Keratinocyte (primary cell): ENCODE data around the gene SLC25A13. TPM values are rescaled to one million over a fixed set of nuclear protein-coding genes. Genes with fewer than 3 reads are reported as not detected.

ENCODE experiments used
- DNase-seq: peaks from one replicate; pipeline ENCODE4 v3.0.0-alpha.2; 2011; ENCODE audit warnings: low read depth, missing footprints, low spot score
- FAIRE-seq: peaks from 2 replicates; lab custom pipeline; 2011; peaks lifted over from hg19 to GRCh38; lab: Jason Lieb, UNC
- H2AFZ ChIP-seq: 2 replicates; pipeline ENCODE4 v1.6.0; 2012; ENCODE audit warnings: low read length, control low read depth, inconsistent platforms; ENCODE audit not compliant: control insufficient read depth
- H3K27ac ChIP-seq: 2 replicates; pipeline ENCODE4 v1.5.1; 2011; ENCODE audit warnings: low read length; ENCODE audit not compliant: control insufficient read depth, insufficient read depth
- H3K27me3 ChIP-seq: 3 replicates; pipeline ENCODE4 v1.6.0; 2011; ENCODE audit warnings: low read length; ENCODE audit not compliant: control insufficient read depth, insufficient read depth; ENCODE audit errors: extremely low read depth
- H3K36me3 ChIP-seq, 2 experiments: 2 replicates in 1 of 2; 3 replicates in 1 of 2; pipeline ENCODE4 v1.5.1; 2011; ENCODE audit warnings: low read length in 2 of 2, mild to moderate bottlenecking in 1 of 2; ENCODE audit not compliant: control insufficient read depth in 2 of 2, insufficient read depth in 2 of 2; ENCODE audit errors: extremely low read depth in 1 of 2
- H3K4me1 ChIP-seq: 3 replicates; pipeline ENCODE4 v1.5.1; 2011; ENCODE audit warnings: low read length; ENCODE audit not compliant: control insufficient read depth, insufficient read depth; ENCODE audit errors: extremely low read depth
- H3K4me2 ChIP-seq: 3 replicates; pipeline ENCODE4 v1.6.0; 2011; ENCODE audit warnings: low read depth, low read length; ENCODE audit not compliant: control insufficient read depth, insufficient read depth; ENCODE audit errors: extremely low read depth
- H3K4me3 ChIP-seq, 3 experiments: fragments of 200-600 bp in 1 of 3; sonication (generic) in 1 of 3; 2 replicates in 2 of 3; 3 replicates in 1 of 3; pipeline ENCODE4 v1.5.1; 2011 to 2016; ENCODE audit warnings: low read length in 3 of 3, mild to moderate bottlenecking in 3 of 3, control low read depth in 2 of 3, inconsistent platforms in 1 of 3, low read depth in 1 of 3, mixed read lengths in 1 of 3, mixed run types in 1 of 3, moderate library complexity in 1 of 3; ENCODE audit not compliant: control insufficient read depth in 2 of 3, insufficient read depth in 2 of 3; ENCODE audit errors: extremely low read depth in 1 of 3
- H3K79me2 ChIP-seq: 2 replicates; pipeline ENCODE4 v1.6.0; 2012; ENCODE audit warnings: low read length; ENCODE audit not compliant: control insufficient read depth, insufficient read depth
- H3K9ac ChIP-seq: 3 replicates; pipeline ENCODE4 v1.6.0; 2011; ENCODE audit warnings: low read length; ENCODE audit not compliant: control insufficient read depth, insufficient read depth; ENCODE audit errors: extremely low read depth
- H3K9me1 ChIP-seq: 3 replicates; pipeline ENCODE4 v1.6.0; 2011; ENCODE audit warnings: low read length; ENCODE audit not compliant: control insufficient read depth, insufficient read depth; ENCODE audit errors: extremely low read depth
- H3K9me3 ChIP-seq: 2 replicates; pipeline ENCODE4 v1.5.1; 2012; ENCODE audit warnings: low read depth, low read length; ENCODE audit not compliant: control insufficient read depth
- H4K20me1 ChIP-seq: 3 replicates; pipeline ENCODE4 v1.6.0; 2011; ENCODE audit warnings: low read length; ENCODE audit not compliant: control insufficient read depth, insufficient read depth; ENCODE audit errors: extremely low read depth
- EZH2 ChIP-seq: IDR thresholded peaks from one replicate; pipeline ENCODE4 v1.6.1; 2012; ENCODE audit warnings: inconsistent platforms, mild to moderate bottlenecking, low read length, moderate library complexity
- dilution Hi-C: fragments of 300-500 bp; cut with MboI; formaldehyde crosslinking; loops from one replicate; pipeline ENCODE4 v1.7.0; 2020; ENCODE audit warnings: low sequenced_read_pairs; ENCODE audit not compliant: extremely low pct_ligation_motif_present
- polyA plus RNA-seq, 5 experiments: library from polyadenylated mRNA; depleted of rRNA in 3 of 5; stranded (reverse) in 3 of 5; stranded (forward) in 1 of 5; unstranded in 1 of 5; fragments of >200 nt; gene quantifications; 1 replicate in 1 of 5; 2 replicates in 3 of 5; 3 replicates in 1 of 5; pipeline versions ENCODE4 v1.2.1 to v1.2.3, GENCODE V29; 2011 to 2012; ENCODE audit warnings: missing spikeins in 2 of 5, low read depth in 1 of 5, low replicate concordance in 1 of 5
- TF ChIP-seq, protein P1 (sequence below), 3 experiments: IDR thresholded peaks in 1 of 3; conservative IDR thresholded peaks in 1 of 3; optimal IDR thresholded peaks in 1 of 3; 2 replicates in 2 of 3; 3 replicates in 1 of 3; pipeline versions ENCODE3 to v1.5.1; 2011; ENCODE audit warnings: low read length in 3 of 3, mild to moderate bottlenecking in 3 of 3, moderate library complexity in 2 of 3, control low read depth in 1 of 3, inconsistent platforms in 1 of 3; ENCODE audit not compliant: insufficient read depth in 2 of 3; ENCODE audit errors: extremely low read depth in 1 of 3

The SLC25A13 gene
- polyA plus RNA-seq, 1 donor (not counting 4 experiments of a cell fraction or from before 2014, with no cell fraction given) = 29.4 TPM

DNA sequence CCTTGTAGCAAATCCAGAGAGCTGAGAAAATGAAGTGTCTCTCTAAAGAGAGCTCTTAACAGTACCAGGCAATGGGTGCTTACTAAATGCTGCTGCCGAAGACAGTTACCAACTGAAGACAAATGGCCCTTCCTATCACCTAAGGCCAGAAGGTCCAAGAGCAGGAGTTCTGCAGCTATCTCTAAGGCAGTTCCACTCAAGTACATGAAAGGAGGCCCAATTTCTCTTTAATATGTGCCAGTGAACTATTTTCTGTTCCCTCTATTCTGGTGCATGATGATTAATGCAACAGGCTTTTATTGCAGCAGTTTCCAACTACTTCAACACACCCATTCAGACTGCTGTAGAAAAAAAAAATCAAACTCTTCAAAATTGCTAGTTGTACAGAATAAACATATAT lies 122.5 kb downstream of the SLC25A13 start:
- no peak overlapping the region for H2AFZ ChIP-seq
- no peaks in the 10 kb centered on the region for H3K27me3 ChIP-seq
- no peak overlapping the region for H3K4me2 ChIP-seq
- no peaks in the 10 kb centered on the region for H3K79me2 ChIP-seq
- TF ChIP-seq EZH2 = no peak
- TF ChIP-seq, protein P1, sequence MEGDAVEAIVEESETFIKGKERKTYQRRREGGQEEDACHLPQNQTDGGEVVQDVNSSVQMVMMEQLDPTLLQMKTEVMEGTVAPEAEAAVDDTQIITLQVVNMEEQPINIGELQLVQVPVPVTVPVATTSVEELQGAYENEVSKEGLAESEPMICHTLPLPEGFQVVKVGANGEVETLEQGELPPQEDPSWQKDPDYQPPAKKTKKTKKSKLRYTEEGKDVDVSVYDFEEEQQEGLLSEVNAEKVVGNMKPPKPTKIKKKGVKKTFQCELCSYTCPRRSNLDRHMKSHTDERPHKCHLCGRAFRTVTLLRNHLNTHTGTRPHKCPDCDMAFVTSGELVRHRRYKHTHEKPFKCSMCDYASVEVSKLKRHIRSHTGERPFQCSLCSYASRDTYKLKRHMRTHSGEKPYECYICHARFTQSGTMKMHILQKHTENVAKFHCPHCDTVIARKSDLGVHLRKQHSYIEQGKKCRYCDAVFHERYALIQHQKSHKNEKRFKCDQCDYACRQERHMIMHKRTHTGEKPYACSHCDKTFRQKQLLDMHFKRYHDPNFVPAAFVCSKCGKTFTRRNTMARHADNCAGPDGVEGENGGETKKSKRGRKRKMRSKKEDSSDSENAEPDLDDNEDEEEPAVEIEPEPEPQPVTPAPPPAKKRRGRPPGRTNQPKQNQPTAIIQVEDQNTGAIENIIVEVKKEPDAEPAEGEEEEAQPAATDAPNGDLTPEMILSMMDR (optimal IDR thresholded peaks at IDR 0.05 in 1 of 3, IDR thresholded peaks at IDR 0.05 in 1 of 3, conservative IDR thresholded peaks at IDR 0.05 in 1 of 3; ENCODE audit: extremely low read depth in 1 of 3, insufficient read depth in 2 of 3, low read length in 3 of 3) = no peak
- no peak overlapping the region for H3K27ac ChIP-seq
- H3K4me3 ChIP-seq = no peak overlapping the region
- H3K9ac ChIP-seq = no peak overlapping the region
- H3K9me1 ChIP-seq = no peaks in the 10 kb centered on the region
- no peaks in the 10 kb centered on the region for H3K4me1 ChIP-seq
- dilution Hi-C loops = no loop called here
- DNase-seq (no peak), FAIRE-seq (no peak)
- H3K9me3 ChIP-seq = no peaks in the 10 kb centered on the region
- no peaks in the 10 kb centered on the region for H4K20me1 ChIP-seq
- H3K36me3 ChIP-seq = peaks cover 0 to 1% of the 10 kb centered on the region in 2 experiments

DNA sequence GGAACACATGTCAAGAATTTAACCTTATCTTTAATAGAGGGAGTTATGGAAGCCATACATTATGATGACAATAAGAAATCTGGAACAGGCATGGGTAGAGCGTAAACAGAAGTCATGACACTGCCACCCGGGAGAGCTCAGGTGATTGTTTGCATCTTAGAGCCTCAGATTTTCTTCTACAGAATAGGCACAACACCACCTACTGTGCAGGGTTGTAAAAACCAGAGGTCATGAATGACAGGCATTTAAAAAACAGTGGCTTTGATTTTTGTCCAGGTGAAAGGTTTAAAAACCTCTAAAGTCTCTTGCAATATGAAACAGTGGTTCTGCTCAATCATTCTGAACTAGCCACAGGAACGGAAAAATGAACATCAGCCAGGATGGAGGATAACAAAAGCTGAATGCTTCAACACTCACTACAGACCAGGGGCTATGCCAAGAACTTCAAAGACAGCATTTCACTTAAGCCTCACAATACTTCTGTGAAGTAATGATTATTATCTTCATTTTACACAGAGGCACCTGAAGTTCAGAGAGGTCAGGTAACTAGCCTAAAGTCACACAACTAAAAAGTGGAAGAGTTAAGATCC lies 123.8 kb downstream of the SLC25A13 start:
- Histone ChIP-seq H4K20me1 (no peaks in the 10 kb centered on the region), H3K9ac (no peak overlapping the region), H3K4me1 (no peaks in the 10 kb centered on the region), H3K27ac (no peak overlapping the region), H3K27me3 (no peaks in the 10 kb centered on the region), H3K9me3 (no peaks in the 10 kb centered on the region), H2AFZ (no peak overlapping the region), H3K4me2 (no peak overlapping the region), H3K36me3 (peaks cover 0 to 1% of the 10 kb centered on the region in 2 experiments), H3K9me1 (no peaks in the 10 kb centered on the region), H3K4me3 (no peak overlapping the region), H3K79me2 (no peaks in the 10 kb centered on the region)
- TF ChIP-seq, protein P1 (optimal IDR thresholded peaks at IDR 0.05 in 1 of 3, IDR thresholded peaks at IDR 0.05 in 1 of 3, conservative IDR thresholded peaks at IDR 0.05 in 1 of 3; ENCODE audit: extremely low read depth in 1 of 3, insufficient read depth in 2 of 3, low read length in 3 of 3) = no peak
- TF ChIP-seq EZH2 = no peak
- DNase-seq = no peak
- dilution Hi-C loops = no loop called here
- FAIRE-seq = no peak
